ENCODE results near the gene GALNTL6.
A peak's percentile ranks its signal among the peaks of the same experiment; 100 is the strongest.
"Not testable (repeated sequence)": the region's sequence is repeated elsewhere in the genome, so short reads cannot be mapped to it uniquely, and the experiment has no call there.

GALNTL6 gene

GRCh38 chr4:172751550-172751949 lies 938.3 kb downstream of the GALNTL6 start:
- no peak for DNase-seq (ENCODE audit: low read depth)

DNA sequence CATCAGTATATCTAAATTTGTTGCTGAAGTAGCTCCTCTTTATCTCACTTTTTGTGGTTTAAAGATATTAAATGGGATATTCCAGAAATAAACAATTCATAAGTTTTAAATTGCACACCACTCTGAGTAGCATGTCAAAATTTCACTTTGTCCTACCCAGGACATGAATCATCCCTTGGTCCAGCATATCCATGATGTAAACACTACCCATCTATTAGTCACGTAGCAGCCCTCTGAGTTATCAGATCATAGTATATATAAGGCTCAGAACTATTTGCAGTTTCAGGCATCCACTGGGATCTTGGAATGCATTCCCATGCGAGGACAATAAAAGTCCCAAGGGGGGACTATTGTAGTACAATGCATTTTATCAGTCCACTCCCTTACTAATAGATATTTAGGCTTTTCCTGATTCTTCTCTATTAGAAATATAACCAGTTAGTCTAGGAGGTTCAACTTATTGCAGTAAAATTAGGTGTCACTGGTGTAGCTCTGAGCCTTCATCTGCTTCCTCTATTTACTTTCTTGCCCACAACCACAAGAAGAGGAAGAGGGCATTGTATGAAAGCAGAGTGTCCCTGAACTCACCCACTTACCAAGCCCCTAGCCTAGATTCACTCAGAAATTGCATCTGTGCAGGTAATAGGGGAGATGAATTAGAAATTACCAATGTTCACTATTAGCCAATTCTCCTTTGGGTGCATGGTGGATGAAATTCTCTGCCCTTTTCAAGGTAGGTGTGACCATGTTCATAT lies 945.6 kb downstream of the GALNTL6 start:
- peak; percentile 15 for DNase-seq (ENCODE audit: low read depth)

GRCh38 chr4:172760512-172760911 lies 947.3 kb downstream of the GALNTL6 start:
- no peak for DNase-seq (ENCODE audit: low read depth)

- DNase-seq (ENCODE audit: low read depth), result no peak
Measured at GRCh38 chr4:172762895-172763294, 949.7 kb downstream of the GALNTL6 start.

GRCh38 chr4:172770787-172771186 lies 957.6 kb downstream of the GALNTL6 start:
- DNase-seq (ENCODE audit: low read depth), result no peak

GRCh38 chr4:172772781-172773180 lies 959.6 kb downstream of the GALNTL6 start:
- DNase-seq (ENCODE audit: low read depth), result no peak

DNA sequence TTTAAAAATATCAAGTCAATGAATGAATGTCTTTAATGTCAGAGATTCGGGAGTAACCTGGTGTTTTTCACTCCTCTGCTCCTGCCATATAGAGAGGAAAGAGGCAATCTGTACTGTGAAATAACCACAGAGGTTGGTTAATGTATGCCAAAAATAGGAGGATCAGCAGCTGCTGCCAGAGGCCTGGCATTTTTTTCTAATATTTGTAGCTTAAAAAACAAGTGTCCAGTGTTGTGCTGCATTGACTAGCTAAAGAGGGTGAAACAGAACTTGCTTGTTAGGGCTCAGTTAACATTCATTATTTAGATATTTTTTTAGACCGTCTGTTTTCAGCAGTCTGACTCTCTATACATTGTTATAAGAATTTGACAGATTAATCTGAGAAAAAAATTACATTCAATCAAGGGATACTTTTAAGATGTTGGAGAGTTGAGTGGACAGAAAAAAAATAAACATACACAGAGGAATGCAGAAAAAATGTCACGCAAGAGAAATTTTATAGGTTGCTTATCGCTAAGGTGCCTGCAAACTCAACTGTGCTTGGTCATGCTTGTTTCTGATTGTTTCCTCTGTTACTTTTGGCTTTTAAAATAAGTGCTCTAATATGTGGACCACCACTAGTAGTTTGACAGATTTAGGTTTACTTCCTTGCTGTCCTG lies 963.1 kb downstream of the GALNTL6 start:
- DNase-seq (ENCODE audit: low read depth), result no peak

DNA sequence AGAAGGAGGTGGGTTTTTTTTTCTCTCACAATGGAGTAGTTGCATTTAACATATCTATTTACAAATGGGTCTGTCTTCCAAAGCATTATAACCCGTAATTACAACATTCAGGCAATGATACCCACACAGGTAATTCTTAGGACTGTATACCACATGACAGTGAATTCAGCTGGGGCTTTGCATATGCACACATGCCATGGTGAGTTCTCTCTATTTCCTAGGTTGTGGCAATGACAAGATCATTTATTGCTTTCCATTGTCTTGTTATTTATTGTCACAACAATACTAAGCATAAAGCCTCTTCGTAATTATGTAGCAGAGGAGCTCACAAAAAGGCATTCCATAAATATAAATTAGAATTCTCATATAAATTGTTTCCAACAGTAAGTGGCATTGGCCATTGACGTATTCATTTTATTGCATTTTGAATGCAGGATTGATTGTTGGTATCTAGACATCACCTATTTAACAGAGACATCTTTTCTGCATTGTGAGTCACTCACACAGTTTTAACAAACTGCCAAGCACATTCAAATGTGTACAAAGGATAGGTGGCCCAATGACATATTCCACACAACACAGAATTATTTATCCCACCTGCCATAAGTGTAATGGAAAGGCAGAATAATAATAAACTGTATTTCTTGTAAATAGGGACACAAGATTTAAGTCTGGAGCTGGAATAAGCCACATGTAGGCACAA lies 964.7 kb downstream of the GALNTL6 start:
- no peak for DNase-seq (ENCODE audit: low read depth)

DNA sequence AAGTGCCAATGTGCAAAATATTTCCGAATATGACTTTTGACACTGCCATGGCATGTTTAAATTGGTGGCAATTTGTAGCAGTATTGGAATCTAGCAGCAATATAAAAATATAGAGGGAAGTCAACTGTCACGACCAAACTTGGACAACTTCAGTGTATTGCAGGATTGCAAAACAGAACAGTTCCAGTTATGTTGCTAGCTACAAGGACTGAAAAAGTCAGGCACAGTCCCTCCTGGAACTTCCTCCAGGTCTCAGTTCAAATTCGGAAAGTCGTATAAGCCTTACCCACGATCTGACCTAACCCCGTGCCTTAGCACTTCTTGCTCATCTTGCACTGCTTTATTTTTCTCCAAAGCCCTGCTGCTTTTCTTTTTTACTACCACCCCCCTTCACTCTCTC lies 965.4 kb downstream of the GALNTL6 start:
- no peak for DNase-seq (ENCODE audit: low read depth)

DNA sequence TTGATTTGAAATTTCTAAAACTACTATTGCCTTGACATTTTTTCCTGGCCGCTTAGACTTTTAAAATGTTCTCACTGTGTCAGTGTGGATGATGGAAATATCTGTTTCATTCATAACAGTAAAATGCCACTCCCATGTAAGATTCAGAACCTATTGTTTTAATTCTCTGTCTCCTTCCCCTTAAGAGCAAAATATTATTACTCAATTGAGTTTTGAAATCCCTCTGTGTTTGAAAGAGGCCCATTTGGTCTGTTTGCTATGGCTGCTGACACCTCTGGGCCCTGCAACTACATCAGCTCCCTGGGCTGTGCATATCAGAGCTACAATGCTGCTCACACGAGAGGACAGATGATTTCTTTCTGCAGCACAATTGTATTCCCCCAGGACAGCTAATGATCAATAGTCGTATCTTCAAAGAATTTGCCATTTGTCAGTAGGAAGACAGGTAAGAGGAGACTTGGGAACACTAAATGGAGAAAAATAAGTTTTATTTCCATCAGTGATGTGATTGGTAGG lies 967.4 kb downstream of the GALNTL6 start:
- DNase-seq (ENCODE audit: low read depth), result no peak

GRCh38 chr4:172785613-172786012 lies 972.4 kb downstream of the GALNTL6 start:
- DNase-seq (ENCODE audit: low read depth), result no peak

GRCh38 chr4:172786039-172786792 lies 973.0 kb downstream of the GALNTL6 start:
- peak; percentile 5 for DNase-seq (ENCODE audit: low read depth)

GRCh38 chr4:172787111-172787510 lies 973.9 kb downstream of the GALNTL6 start:
- DNase-seq (ENCODE audit: low read depth), result no peak

- no peak for DNase-seq (ENCODE audit: low read depth)
Measured at GRCh38 chr4:172791841-172792240, 978.6 kb downstream of the GALNTL6 start.

- DNase-seq (ENCODE audit: low read depth), result no peak
Measured at GRCh38 chr4:172793565-172794306, 980.5 kb downstream of the GALNTL6 start.

- no peak for DNase-seq (ENCODE audit: low read depth)
Measured at GRCh38 chr4:172794307-172794703, 981.1 kb downstream of the GALNTL6 start.

DNA sequence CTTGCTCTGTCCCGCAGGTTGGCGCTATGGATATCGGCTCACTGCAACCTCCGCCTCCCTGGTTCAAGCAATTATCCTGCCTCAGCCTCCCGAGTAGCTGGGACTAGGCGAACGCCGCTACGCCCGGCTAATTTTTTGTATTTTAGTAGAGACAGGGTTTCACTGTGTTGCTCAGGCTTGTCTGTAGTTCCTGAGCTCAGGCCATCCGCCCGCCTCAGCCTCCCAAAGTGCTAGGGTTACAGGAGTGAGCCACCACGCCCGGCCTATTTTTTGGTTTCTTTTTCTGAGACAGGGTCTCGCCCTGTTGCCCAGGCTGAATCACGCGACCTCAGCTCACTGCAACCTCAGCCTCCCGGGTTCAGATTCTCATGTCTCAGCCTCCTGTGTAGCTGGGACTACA lies 984.1 kb downstream of the GALNTL6 start:
- DNase-seq (ENCODE audit: low read depth), result not testable (repeated sequence)

- DNase-seq (ENCODE audit: low read depth), result no peak
Measured at GRCh38 chr4:172802032-172802431, 988.8 kb downstream of the GALNTL6 start.

- DNase-seq (ENCODE audit: low read depth), result no peak
Measured at GRCh38 chr4:172806841-172807240, 993.6 kb downstream of the GALNTL6 start.

- DNase-seq (ENCODE audit: low read depth), result no peak
Measured at GRCh38 chr4:172808196-172808595, 995.0 kb downstream of the GALNTL6 start.

DNA sequence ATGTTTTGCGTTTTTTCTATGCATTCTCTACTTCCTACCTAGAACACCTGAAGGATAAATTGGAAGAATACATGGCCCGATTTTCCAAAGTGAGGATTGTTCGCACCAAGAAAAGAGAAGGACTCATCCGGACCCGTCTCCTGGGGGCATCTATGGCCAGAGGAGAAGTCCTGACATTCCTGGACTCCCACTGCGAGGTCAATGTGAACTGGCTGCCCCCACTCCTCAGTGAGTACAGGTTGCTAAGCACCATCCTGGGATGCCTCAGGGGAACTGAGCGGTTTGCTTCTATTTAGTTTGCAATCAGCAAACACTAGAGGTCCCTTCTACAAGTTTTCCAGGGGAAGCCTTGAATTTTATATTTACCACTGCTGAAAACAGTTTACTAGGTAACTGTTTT lies 996.1 kb downstream of the GALNTL6 start:
- DNase-seq (ENCODE audit: low read depth), result no peak
